DOHH2 (cell line): ENCODE data around the gene DALRD3.
A peak's percentile ranks its signal among the peaks of the same experiment; 100 is the strongest.

Experiments used
- EZH2phosphoT487 ChIP-seq: fragments of 200-600 bp; sonication (generic); IDR thresholded peaks from 2 replicates; pipeline ENCODE4 v1.6.1; 2017; ENCODE audit warnings: borderline replicate concordance, mild to moderate bottlenecking, antibody characterized with exemption, low read length, moderate library complexity, mixed read lengths
- TF ChIP-seq, protein P1 (sequence below): fragments of 200-600 bp; sonication (generic); IDR thresholded peaks from one replicate; pipeline ENCODE4 v1.5.1; 2014; ENCODE audit warnings: antibody characterized with exemption, mild to moderate bottlenecking, low read depth, low read length; ENCODE audit not compliant: poor library complexity, severe bottlenecking

DNA sequence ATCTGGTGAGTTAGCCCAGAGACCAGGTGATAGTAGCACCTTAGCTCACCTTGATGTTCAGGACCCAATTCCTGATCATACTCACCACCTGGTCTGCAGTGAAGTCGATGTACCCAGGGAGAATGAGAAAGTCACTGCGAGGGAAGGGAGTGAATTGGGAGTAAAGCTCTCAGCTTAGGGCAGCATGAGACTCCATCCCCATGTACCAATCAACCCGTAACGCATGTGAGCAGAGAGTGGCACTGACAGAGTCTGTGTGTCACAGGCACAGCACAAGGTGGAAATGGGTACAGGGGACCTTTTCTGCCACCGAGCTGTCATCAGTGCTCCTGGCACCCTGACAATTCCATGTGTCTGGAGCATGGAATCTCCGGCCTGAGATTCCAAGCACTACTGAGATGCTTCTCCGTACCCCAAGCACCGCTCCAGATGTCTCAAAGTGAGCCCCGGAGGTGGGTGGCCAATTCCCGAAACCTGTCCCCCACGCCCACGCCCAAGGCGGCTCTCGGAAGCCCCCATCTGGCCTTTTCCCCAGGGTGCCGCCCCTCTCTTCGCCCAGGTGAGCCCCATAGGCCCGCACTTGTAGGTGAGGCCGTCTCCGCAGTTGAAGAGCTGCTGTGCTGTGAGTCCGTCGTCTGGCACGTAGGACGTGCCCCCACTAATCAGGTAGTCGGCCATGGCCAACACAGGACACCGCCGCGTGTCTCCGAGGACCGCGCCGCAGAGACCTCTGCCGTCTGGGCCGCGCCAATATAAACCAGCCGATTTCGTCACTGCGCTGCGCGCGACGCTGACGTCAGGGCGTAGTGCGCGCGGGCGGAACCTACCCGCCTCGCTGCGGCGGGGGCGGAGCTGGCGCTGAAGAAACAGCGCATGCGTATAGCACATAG is 10.5 kb upstream of the DALRD3 start, which contains the start of gene IMPDH2:
- TF ChIP-seq, protein P1, sequence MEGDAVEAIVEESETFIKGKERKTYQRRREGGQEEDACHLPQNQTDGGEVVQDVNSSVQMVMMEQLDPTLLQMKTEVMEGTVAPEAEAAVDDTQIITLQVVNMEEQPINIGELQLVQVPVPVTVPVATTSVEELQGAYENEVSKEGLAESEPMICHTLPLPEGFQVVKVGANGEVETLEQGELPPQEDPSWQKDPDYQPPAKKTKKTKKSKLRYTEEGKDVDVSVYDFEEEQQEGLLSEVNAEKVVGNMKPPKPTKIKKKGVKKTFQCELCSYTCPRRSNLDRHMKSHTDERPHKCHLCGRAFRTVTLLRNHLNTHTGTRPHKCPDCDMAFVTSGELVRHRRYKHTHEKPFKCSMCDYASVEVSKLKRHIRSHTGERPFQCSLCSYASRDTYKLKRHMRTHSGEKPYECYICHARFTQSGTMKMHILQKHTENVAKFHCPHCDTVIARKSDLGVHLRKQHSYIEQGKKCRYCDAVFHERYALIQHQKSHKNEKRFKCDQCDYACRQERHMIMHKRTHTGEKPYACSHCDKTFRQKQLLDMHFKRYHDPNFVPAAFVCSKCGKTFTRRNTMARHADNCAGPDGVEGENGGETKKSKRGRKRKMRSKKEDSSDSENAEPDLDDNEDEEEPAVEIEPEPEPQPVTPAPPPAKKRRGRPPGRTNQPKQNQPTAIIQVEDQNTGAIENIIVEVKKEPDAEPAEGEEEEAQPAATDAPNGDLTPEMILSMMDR, result peak; percentile 38
- no peak for TF ChIP-seq EZH2phosphoT487
